Amniotic epithelial cell (primary cell): Measurements from ENCODE around the gene RERGL.
"Not testable (repeated sequence)": the region's sequence is repeated elsewhere in the genome, so short reads cannot be mapped to it uniquely, and the experiment has no call there.

ENCODE experiments used
- DNase-seq: peaks from one replicate; pipeline ENCODE4 v3.0.0-alpha.2; 2010; ENCODE audit warnings: low read depth

The RERGL gene, protein sequence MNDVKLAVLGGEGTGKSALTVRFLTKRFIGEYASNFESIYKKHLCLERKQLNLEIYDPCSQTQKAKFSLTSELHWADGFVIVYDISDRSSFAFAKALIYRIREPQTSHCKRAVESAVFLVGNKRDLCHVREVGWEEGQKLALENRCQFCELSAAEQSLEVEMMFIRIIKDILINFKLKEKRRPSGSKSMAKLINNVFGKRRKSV

DNA sequence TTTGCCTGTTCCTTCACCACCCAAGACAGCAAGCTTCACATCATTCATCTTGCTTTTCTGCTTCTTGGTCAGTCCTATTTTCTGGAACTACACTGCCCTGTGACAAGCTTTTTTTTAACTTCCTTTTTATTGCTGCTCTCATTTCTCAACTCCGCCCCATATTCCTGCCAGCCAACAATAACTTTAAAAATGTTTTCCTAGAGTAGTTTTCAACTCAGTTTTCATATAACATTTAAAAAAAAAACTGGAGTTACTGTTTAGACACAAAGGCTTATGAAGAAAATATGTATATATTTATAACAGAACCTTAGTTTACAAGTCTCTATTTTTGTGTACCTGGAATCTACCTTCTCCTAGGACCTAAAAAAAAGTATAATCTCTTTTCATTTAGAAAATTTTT lies at the start of gene RERGL:
RERGL (minus strand) TSS at position 101 of the 400 bp plus-strand sequence; CDS start at position 48, 53 bp downstream.
- no peak for DNase-seq

DNA sequence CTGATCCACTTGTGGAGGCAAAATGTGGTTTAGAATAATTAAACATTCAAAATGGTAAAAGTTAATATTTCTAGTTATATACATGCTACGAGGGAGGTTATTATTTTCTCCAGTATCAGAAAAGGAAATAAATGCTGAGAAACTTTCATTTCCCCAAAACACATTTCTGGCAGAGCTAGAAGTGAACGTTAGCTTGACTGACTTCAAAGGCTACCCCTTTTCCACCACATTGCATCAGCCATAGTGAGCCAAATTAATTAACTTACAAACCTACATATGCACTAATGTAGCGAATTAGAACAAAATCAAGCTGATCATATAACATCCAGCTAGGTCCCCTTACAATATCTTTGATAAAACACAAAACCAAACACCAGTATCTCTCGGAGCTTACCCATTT lies 49.3 kb upstream of the RERGL start:
- DNase-seq: no peak

DNA sequence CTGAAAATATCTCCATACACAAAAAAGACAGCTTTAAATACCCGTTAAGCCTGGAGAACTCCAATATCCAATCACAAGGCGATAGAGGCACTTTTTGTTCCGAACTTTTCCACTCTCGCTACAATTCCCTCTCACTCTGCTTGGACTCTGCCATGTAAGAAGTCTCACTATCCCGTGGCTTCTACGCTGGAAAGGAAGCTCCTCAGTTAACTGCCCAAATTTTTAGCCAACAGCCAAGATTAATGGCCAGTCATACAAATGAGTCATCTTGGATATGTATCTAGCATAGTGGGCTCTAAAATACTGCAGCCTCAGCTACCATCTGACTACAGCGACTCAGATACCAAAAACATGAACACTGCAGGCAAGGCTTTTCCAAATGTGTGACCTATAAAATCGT lies 45.5 kb upstream of the RERGL start:
- DNase-seq: peak; percentile 4

DNA sequence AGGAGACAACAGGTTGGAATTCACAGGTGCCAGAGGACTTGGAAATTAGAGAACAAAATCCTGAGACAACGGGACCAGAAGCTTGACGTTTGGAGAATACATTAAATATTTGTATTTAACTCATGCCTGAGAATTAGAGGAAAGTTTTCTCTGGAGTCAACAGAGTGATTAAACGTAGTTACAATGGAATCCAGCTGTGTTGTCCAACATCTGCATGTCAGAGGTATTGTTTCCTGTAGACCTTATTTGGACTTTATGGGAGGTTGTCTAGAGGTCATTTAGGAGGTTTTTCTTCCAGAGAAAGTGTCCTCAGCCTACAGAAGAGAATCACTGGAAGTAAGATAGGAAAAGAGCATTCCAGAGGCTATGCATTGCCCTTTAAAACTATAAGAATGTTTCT lies 45.1 kb upstream of the RERGL start:
- DNase-seq: no peak

DNA sequence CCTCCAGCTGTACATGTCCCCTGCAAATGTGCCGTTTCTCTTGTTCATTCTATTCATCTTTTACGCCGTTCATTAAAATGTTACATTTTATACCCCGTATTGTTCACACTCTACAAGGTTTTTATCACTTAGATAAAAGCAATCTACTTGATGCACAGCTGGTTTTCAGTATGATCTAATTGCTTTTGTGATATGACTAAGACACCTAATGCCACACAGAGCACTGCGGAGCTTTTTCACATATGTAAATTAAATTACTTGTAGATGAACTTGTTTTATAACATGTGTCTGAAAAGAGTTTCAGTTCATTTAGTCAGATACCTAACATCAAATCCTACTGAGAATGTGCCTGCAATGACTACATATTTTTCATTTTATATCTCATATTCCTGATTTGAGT lies 40.9 kb upstream of the RERGL start:
- DNase-seq: no peak

DNA sequence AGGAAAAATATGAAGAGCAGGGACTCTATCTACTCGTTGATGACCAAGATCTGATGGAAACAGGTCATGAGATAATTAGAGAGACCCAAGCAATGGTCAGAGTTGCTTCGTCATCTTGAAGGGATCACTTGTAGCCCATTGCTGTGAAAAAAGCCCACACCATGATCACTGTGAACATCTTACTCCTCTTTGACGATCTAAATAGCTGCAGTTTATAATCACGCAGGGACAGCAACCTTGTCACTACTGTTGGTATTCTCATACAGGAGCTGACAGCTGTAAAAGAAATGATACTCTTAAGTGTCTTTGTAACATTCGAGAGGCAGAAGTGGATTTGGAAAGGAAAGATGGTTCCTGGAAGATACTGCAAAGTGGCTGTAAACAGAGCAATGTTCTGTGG lies 33.7 kb upstream of the RERGL start:
- DNase-seq: no peak

DNA sequence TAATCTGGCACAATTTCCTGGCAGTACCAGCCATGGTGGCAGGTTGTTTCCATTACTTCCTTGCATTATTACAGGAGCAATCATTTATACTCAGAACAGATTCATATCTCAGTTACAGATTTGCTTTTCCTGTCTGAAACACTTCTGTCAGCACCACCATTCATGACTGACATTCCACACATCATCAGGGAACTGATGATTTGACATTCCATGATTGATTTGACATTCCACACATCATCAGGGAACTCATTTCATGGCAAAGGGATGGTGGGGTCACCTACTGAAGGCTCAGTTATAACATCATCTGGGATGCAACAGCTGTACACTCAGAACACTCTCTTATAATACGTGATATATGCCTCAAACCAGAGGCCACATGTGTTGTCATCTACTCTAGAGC lies 30.9 kb upstream of the RERGL start:
- DNase-seq: no peak

DNA sequence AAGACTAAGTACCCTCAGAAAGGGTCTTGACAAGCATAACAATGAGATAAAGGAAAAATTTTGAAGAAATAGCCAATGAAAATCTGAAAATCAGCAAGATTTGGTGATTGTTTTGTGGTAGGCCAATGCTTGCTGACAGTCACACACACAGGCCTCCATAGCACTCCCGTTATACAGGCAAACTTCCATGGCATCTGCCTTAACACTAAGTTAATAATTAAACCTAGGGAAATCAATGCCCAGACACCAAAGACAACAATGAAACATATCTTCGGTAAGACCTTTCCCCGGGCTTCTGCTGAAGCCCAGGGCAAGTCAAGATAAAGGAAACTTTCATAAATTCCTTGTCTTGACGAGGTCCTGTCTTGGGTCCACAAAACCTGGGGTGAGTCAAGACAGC lies 18.6 kb upstream of the RERGL start:
- no peak for DNase-seq

DNA sequence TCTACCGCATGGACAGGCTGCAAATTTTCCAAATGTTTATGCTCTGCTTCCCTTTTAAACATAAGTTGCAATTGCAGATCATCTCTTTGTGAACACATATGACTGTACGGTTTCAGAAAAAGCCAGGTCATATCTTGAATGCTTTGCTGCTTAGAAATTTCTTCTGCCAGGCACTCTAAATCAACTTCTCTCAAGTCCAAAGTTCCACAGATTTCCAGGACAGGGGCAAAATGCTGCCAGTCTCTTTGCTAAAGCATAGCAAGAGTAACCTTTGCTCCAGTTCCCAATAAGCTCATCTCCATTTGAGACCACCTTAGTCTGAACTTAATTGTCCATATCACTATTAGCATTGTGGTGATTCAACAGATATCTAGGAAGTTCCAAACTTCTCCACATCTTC lies 13.6 kb upstream of the RERGL start:
- DNase-seq: no peak

DNA sequence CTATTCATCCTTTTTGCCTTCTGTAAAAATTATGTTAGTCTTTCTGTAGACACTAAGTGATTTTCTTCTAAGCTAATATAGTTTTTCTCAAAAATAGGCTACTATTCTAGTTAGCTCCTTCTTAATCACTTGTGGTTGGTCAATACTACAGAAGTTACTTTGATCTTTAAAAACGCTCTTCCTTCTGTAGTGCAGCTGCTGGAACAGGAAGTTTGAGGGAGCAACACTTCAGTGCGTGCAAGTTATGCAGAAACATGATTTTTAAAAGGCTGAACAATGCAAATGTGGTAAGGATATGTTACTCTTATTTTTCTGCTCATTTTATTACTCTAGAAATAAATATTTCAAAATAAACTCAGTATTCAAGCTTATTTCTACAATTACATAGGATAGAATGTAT lies 11.1 kb upstream of the RERGL start:
- no peak for DNase-seq

DNA sequence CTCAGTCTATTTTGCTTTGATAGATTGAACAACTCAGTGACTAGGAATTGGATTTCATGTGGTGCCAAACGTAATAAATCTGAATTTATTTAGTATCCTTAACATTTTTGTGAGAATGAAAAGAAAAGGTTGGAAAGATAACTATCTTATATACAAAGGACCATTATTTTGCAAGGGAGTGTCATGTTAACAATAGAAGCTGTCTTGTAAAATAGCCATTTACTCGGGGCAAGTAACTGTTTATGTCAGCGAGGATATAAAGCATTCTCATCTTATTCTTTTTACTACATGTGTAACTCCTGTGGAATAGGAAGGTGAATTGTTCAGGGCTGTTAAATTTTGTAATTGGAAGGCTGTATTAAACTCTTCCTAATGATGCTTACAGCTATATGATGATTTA lies 5.9 kb downstream of the RERGL start:
- DNase-seq: no peak

DNA sequence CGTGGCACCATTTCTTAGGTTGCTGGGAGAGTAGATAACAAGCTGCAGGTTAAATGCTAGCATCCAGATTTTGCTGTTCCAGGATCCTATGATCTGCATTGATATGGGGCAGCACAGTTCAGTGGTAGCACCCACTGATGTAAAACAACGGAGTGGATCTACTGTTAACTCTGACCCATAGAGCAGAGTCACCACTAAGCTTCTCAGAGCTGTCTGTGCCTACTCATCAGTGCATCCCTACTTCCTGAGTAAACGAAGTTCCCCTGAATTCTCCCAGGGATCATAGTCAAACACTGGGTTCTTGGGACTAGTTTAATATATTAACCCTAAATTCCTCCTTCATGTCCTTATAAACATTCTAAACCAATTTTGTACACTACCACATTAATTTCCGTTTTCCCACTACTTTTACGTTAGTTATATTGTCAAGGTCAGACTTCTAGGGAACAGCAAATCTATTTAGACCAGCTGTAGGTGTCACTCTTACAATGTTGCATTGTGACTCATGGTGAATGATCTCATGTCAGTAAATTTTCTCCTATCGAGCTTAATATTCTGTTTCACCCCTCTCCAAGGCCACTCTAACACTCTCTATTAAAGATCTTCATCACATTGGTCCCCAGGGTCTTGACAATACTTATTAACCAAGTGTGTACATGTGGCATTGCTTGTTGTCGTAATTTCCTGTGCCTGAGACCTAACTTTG lies 10.3 kb downstream of the RERGL start:
- DNase-seq: no peak

DNA sequence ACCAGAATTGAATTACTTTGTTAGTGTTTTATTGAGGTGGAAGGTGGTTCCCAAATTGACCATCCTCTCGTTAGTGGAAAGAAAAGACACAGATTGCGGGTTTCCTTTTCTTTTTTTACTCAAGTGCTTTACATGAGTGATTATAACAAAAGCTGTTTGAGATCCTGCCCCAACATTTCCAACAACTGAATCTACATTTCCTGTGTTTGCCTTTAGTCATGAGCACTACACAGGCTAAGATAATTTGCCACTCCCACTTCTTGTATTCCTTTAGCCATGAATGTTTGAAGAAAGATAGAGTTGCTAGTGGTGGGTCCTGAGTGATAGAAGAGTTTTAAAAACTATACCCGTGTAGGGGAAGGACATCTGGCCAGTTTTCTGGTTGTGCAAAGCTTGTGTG lies 16.0 kb downstream of the RERGL start:
- DNase-seq: no peak

DNA sequence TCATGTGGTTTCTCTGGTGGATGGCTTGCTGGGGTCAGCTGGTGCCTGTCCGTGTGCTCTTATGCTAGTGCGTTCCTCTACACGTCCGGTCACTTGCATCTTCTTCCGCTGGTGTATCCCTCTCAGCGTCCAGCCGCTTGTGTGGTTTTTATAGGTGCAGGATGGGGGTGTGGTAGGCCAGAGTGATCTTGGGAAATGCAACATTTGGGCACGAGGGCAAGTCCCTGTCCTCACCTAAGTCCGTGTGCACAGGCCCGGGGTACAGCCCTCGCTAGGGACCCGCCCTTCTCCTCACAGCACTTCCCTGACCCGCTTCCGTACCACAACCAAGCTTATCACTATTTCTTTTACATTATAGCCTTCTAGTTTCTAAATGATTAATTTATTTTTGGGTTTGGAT lies 17.3 kb downstream of the RERGL start:
- DNase-seq: no peak

DNA sequence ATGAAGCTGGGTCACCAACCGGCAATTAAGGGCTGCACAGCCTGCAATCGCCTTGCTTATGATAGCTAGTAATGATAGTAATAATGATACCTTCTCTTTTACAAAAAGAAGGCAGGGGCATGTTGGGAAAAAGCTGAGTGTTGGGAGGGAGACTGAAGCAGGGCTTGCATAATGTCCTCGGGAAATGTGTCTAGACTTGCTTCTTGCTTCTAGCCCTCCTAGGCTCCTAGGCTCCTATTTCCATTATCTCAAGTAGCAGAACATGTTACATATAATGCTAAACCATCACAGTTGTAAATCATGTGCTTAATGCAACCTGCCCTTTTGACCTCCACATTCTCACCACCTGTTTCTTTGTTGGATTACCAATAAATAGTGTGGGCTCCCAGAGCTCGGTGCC lies 18.7 kb downstream of the RERGL start:
- no peak for DNase-seq

DNA sequence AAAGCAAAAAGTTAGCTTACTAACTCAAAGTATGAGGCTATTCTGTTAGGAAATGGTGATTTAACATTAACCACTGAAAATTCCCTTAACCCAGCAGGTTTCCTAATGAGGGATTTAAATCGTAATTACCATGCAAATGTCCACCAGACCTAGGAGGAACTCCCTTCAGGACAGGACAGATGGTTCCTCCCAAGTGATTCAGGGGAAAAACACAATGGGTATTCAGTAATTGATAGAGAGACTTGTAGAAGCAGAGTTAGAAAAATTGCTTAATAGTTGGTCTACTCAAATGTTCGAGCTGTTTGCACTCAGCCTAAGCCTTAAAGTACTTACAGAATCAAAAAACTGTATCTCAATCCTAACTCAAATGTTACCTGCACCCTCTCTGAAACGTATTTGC lies 21.6 kb downstream of the RERGL start:
- no peak for DNase-seq

DNA sequence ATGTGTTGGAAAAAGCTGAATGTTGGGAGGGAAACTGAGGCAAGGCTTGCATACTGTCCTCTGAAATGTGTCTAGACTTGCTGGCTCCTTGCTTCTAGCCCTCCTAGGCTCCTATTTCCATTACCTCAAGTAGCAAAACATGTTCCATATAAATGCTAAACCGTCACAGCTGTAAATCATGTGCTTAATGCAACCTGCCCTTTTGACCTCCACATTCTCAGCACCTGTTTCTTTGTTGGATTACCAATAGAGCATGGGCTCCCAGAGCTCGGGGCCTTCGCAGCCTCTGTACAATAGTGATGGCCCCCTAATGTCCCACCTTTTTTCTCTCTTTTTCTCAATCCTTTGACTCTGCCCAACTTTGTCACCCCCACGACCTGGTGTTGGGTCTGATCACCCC lies 23.3 kb downstream of the RERGL start:
- DNase-seq: no peak

DNA sequence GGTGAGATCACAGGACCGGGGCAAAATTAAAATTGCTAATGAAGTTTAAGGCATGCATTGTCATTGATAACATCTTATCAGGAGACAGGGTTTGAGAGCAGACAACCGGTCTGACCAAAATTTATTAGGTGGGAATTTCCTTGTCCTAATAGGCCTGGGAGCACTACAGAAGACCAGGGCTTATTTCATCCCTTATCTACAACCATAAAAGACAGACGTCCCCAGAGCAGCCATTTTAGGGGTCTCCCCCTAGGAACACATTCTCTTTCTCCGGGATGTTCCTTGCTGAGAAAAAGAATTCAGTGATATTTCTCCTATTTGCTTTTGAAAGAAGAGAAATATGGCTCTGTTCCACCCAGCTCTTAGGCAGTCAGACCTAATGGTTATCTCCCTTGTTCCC lies 27.1 kb downstream of the RERGL start:
- not testable (repeated sequence) for DNase-seq

DNA sequence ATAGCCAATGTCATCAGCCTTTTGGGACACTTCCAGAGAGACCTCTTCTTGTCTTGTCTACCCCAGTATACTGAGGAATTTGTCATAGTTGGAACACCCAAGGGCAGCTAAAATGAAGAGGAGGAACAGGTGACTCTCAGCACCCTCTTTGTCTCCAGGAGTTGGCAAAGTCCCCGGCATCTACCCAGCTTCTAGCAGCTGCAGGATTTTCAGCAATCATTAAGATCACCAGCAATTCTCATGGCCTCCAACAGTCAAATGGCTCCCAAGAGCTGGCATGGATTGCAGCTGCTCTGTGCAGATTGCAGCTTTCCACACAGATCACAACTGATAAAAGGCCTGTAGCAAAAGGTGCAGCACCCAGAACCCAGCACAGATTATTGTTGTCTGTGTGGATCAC lies 32.9 kb downstream of the RERGL start:
- no peak for DNase-seq

DNA sequence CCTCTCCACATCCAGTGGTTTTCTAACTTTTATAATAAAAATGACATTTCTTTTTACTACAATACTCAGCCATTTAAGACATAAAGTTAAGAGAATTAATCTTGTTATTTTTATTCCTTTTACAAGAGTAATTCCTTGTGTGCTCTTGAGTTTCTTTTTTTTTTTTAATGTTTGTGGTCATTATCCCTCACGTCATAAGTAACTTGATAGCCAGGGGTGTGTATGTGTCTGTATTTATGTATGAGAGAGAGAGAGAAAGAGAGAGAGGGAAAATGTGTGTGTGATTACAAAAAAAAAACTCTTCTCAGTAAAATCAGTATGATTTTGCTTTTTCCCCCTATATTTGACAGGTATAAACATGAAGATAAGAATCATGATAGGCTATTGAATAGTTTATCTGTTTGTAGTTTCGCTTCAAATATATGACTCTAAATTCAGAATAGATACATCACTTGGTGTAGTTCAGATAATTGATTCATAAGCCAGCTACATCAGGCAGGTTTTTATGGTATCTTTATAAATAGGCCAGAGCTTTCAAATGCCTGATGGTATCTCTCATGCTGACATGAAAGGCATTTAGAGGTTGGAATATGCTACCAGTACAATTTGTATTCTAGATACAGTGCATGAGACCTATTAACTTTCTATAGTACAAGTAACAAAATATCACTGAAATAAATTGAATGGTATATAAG lies 34.9 kb downstream of the RERGL start:
- DNase-seq: no peak

DNA sequence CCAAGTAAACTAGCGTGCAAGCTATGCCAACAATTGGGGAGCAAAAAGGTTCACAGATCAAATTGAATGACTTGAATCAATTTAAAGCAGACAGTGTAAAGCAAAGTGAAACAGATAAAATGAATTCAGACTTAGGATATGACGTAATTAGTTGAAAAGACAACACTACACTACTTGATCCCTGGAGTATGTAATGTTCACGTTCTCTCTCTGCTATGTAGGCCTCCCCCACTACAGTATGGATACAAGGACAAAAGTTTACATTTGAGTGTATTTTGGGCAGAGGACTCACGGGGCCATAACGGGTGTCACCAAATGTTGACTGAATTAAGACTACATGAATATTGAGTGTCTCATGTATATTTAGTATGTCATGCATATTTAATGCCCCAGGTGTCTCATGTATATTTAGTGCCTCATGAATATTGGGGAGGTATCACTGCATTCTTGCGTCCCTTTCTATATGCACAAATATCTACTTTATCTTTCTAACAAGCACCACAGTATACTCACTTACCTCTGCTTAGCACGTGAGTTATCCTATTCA lies 44.5 kb downstream of the RERGL start:
- DNase-seq: no peak

DNA sequence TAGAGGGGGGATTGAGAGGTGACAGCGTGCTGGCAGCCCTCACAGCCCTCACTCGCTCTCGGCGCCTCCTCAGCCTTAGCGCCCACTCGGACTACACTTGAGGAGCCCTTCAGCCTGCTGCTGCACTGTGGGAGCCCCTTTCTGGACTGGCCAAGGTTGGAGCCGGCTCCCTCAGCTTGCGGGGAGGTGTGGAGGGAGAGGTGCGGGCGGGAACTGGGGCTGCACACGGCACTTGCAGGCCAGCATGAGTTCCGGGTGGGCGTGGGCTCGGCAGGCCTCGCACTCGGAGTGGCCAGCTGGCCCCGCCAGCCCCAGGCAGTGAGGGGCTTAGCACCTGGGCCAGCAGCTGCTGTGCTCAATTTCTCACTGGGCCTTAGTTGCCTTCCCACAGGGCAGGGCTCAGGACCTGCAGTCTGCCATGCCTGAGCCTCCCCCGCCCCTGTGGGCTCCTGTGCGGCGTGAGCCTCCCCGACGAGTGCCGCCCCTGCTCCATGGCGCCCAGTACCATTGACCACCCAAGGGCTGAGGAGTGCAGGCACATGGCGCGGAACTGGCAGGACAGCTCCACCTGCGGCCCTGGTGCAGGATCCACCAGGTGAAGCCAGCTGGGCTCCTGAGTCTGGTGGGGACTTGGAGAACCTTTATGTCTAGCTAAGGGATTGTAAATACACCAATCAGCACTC lies 49.8 kb downstream of the RERGL start:
- not testable (repeated sequence) for DNase-seq
